H9 (cell line): ENCODE measurements around the gene PITPNM2. TPM values are rescaled to one million over a fixed set of nuclear protein-coding genes. Genes with fewer than 3 reads are reported as not detected.

Experiments used
- DNase-seq: peaks from one replicate; pipeline ENCODE4 v3.0.0-alpha.2; 2017
- H2AFZ ChIP-seq: one replicate; pipeline ENCODE4 v1.6.1; 2013; ENCODE audit warnings: mild to moderate bottlenecking, low read length, control low read depth, moderate library complexity
- H2AK5ac ChIP-seq: 2 replicates; pipeline ENCODE4 v1.6.1; 2013; ENCODE audit warnings: low read length, control low read depth, mixed read lengths; ENCODE audit not compliant: insufficient read length
- H2BK120ac ChIP-seq: one replicate; pipeline ENCODE4 v1.6.1; 2013; ENCODE audit warnings: low read depth, mild to moderate bottlenecking, low read length, control low read depth, inconsistent platforms; ENCODE audit not compliant: poor library complexity, severe bottlenecking
- H2BK12ac ChIP-seq: 2 replicates; pipeline ENCODE4 v1.6.1; 2013; ENCODE audit warnings: low read length, control low read depth, mixed read lengths, low read depth; ENCODE audit not compliant: insufficient read length
- H2BK15ac ChIP-seq: 2 replicates; pipeline ENCODE4 v1.6.1; 2013; ENCODE audit warnings: low read depth, low read length, control low read depth
- H2BK20ac ChIP-seq: one replicate; pipeline ENCODE4 v1.6.1; 2013; ENCODE audit warnings: low read depth, mild to moderate bottlenecking, low read length, control low read depth, inconsistent platforms; ENCODE audit not compliant: poor library complexity, severe bottlenecking
- H2BK5ac ChIP-seq: 2 replicates; pipeline ENCODE4 v1.6.1; 2013; ENCODE audit warnings: low read length, control low read depth, mixed read lengths; ENCODE audit not compliant: insufficient read length
- H3K14ac ChIP-seq: 2 replicates; pipeline ENCODE4 v1.6.1; 2013; ENCODE audit warnings: low read length, control low read depth; ENCODE audit not compliant: insufficient read depth
- H3K18ac ChIP-seq: 2 replicates; pipeline ENCODE4 v1.6.1; 2013; ENCODE audit warnings: low read depth, mild to moderate bottlenecking, mixed read lengths, low read length, control low read depth; ENCODE audit not compliant: insufficient read length
- H3K23ac ChIP-seq: 2 replicates; pipeline ENCODE4 v1.6.1; 2013; ENCODE audit warnings: low read length, control low read depth, mixed read lengths, low read depth; ENCODE audit not compliant: insufficient read length
- H3K23me2 ChIP-seq: 2 replicates; pipeline ENCODE4 v1.6.1; 2013; ENCODE audit warnings: low read depth, mild to moderate bottlenecking, mixed read lengths, low read length, control low read depth; ENCODE audit not compliant: insufficient read length, poor library complexity, severe bottlenecking
- H3K27ac ChIP-seq: 2 replicates; pipeline ENCODE4 v1.5.1; 2013; ENCODE audit warnings: low read length, control low read depth, mixed read lengths, low read depth; ENCODE audit not compliant: insufficient read length
- H3K27me3 ChIP-seq: 2 replicates; pipeline ENCODE4 v1.6.1; 2013; ENCODE audit warnings: low read length, control low read depth, inconsistent platforms; ENCODE audit not compliant: insufficient read depth
- H3K4ac ChIP-seq: 2 replicates; pipeline ENCODE4 v1.6.1; 2013; ENCODE audit warnings: low read depth, mild to moderate bottlenecking, control low read depth, inconsistent platforms, low read length, moderate library complexity
- H3K4me1 ChIP-seq: 2 replicates; pipeline ENCODE4 v1.6.1; 2013; ENCODE audit warnings: low read length, control low read depth, inconsistent platforms; ENCODE audit not compliant: insufficient read depth
- H3K4me2 ChIP-seq: 2 replicates; pipeline ENCODE4 v1.6.1; 2013; ENCODE audit warnings: low read length, control low read depth, mixed read lengths; ENCODE audit not compliant: insufficient read length, insufficient read depth
- H3K56ac ChIP-seq: 2 replicates; pipeline ENCODE4 v1.6.1; 2013; ENCODE audit warnings: low read depth, mild to moderate bottlenecking, mixed read lengths, low read length, control low read depth; ENCODE audit not compliant: insufficient read length
- H3K79me1 ChIP-seq: 2 replicates; pipeline ENCODE4 v1.6.1; 2013; ENCODE audit warnings: low read depth, mild to moderate bottlenecking, moderate library complexity, low read length, control low read depth, inconsistent platforms; ENCODE audit not compliant: insufficient read depth, poor library complexity, severe bottlenecking
- H3K79me2 ChIP-seq: 2 replicates; pipeline ENCODE4 v1.6.1; 2013; ENCODE audit warnings: low read length, control low read depth, inconsistent platforms; ENCODE audit not compliant: insufficient read depth
- H3K9ac ChIP-seq: 2 replicates; pipeline ENCODE4 v1.6.1; 2013; ENCODE audit warnings: low read length, control low read depth, mixed read lengths; ENCODE audit not compliant: insufficient read length; ENCODE audit errors: extremely low read depth
- H3K9me3 ChIP-seq: one replicate; pipeline ENCODE4 v1.6.1; 2013; ENCODE audit warnings: low read depth, low read length, inconsistent platforms; ENCODE audit not compliant: control insufficient read depth
- H3T11ph ChIP-seq: one replicate; pipeline ENCODE4 v1.6.1; 2013; ENCODE audit warnings: mild to moderate bottlenecking, low read length, control low read depth, inconsistent platforms
- H4K20me1 ChIP-seq: one replicate; pipeline ENCODE4 v1.6.1; 2013; ENCODE audit not compliant: control insufficient read depth, insufficient read length, insufficient read depth
- H4K5ac ChIP-seq: 2 replicates; pipeline ENCODE4 v1.6.1; 2013; ENCODE audit warnings: low read depth, mild to moderate bottlenecking, mixed read lengths, low read length, control low read depth; ENCODE audit not compliant: insufficient read length
- H4K8ac ChIP-seq: replicated peaks from 2 replicates; pipeline ENCODE4 v1.6.1; 2013; ENCODE audit warnings: low read length, control low read depth, mixed read lengths, low read depth; ENCODE audit not compliant: insufficient read length
- H4K91ac ChIP-seq: 2 replicates; pipeline ENCODE4 v1.6.1; 2013; ENCODE audit warnings: low read depth, mild to moderate bottlenecking, moderate library complexity, mixed read lengths, low read length, control low read depth; ENCODE audit not compliant: insufficient read length
- H3K27ac Mint-ChIP-seq, 3 experiments: 2 replicates in 2 of 3; 3 replicates in 1 of 3; pipeline ENCODE4 v1.8.0; 2020 to 2021; ENCODE audit warnings: mixed read lengths in 3 of 3, mild to moderate bottlenecking in 1 of 3, moderate library complexity in 1 of 3
- H3K27me3 Mint-ChIP-seq: 2 replicates; pipeline ENCODE4 v1.8.0; 2021; ENCODE audit warnings: low read depth, mild to moderate bottlenecking, moderate library complexity, mixed read lengths
- H3K36me3 Mint-ChIP-seq, 3 experiments: 2 replicates in 2 of 3; 3 replicates in 1 of 3; pipeline ENCODE4 v1.8.0; 2020 to 2021; ENCODE audit warnings: low read depth in 3 of 3, mixed read lengths in 3 of 3; ENCODE audit not compliant: insufficient read depth in 1 of 3
- H3K4me1 Mint-ChIP-seq, 2 experiments: 2 replicates each; pipeline ENCODE4 v1.8.0; 2020; ENCODE audit warnings: mixed read lengths in 2 of 2
- H3K4me3 Mint-ChIP-seq, 2 experiments: 2 replicates in 1 of 2; 3 replicates in 1 of 2; pipeline ENCODE4 v1.8.0; 2020 to 2021; ENCODE audit warnings: mild to moderate bottlenecking in 2 of 2, mixed read lengths in 2 of 2, moderate library complexity in 1 of 2
- H3K9me3 Mint-ChIP-seq, 2 experiments: 2 replicates in 1 of 2; 3 replicates in 1 of 2; pipeline ENCODE4 v1.8.0; 2020; ENCODE audit warnings: mild to moderate bottlenecking in 2 of 2, mixed read lengths in 2 of 2, moderate library complexity in 1 of 2
- WGBS: extraction: QIAGEN DNeasy Blood & Tissue Kit; methylation state at CpG from one replicate; pipeline ENCODE4 v1.1.7; 2013; ENCODE audit warnings: missing lambda C conversion rate, low lambda C conversion rate, mixed read lengths; ENCODE audit not compliant: insufficient read length; ENCODE audit errors: extremely low coverage; 5-methylcytosine and 5-hydroxymethylcytosine counted together
- total RNA-seq: library from RNA; stranded (reverse); gene quantifications from 2 replicates; pipeline ENCODE4 v1.2.1, GENCODE V29; 2021
- TF ChIP-seq, protein P1 (sequence below): fragments of 200-600 bp; sonication (generic); conservative IDR thresholded peaks from 3 replicates; pipeline ENCODE4 v1.8.0; 2021; ENCODE audit warnings: antibody characterized with exemption, mild to moderate bottlenecking

Gene PITPNM2
- total RNA-seq, 1 experiment from 2014 or later = 1.2 TPM

DNA sequence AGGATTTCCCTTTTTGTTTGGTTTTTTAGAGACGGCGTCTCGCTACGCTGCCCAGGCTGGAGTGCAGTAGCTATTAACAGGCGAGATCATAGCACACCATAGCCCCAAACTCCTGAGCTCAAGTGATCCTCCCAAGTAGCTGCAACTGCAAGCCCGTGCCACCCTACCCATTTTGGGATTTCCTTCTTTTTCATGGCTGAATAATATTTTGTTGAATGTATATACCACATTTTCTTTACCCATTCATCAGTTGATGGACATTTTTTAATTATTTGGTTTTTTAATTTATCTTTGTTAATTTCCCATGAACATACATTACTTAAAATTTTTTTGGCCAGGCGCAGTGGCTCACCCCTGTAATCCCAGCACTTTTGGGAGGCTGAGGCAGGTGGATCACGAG is 15.2 kb downstream of the PITPNM2 start:
- Histone ChIP-seq H2BK12ac (no peak overlapping the region), H3K4me2 (no peak overlapping the region), H2AFZ (no peak overlapping the region), H3K27ac (no peak overlapping the region), H3K23me2 (no peaks in the 10 kb centered on the region), H4K5ac (no peak overlapping the region), H3K9ac (no peak overlapping the region), H2BK20ac (no peak overlapping the region), H2AK5ac (no peak overlapping the region), H3T11ph (no peak overlapping the region), H4K91ac (no peak overlapping the region), H3K4me1 (no peaks in the 10 kb centered on the region), H4K8ac (no peak overlapping the region), H3K9me3 (no peaks in the 10 kb centered on the region), H3K4ac (no peak overlapping the region), H3K14ac (no peak overlapping the region), H3K27me3 (no peaks in the 10 kb centered on the region), H3K79me1 (no peaks in the 10 kb centered on the region), H3K18ac (no peak overlapping the region), H3K23ac (no peak overlapping the region), H3K56ac (no peak overlapping the region), H2BK5ac (no peak overlapping the region), H2BK15ac (no peak overlapping the region), H3K79me2 (no peaks in the 10 kb centered on the region), H4K20me1 (no peaks in the 10 kb centered on the region), H2BK120ac (no peak overlapping the region)
- H3K27me3 Mint-ChIP-seq = no peaks in the 10 kb centered on the region; the same call in 1 of the 2 replicates
- DNase-seq = no peak
- H3K36me3 Mint-ChIP-seq = peaks cover 0 to 5% (median 0%) of the 10 kb centered on the region in 3 experiments; a peak in 4 of 7 replicates
- peaks cover 14% of the 10 kb centered on the region in 2 experiments for H3K4me1 Mint-ChIP-seq
- H3K4me3 Mint-ChIP-seq = no peak overlapping the region
- no CpG with 5 or more reads among the region's 8 CpGs for WGBS
- no peak overlapping the region for H3K27ac Mint-ChIP-seq
- peaks cover 0 to 3% of the 10 kb centered on the region in 2 experiments; a peak in 1 of 5 replicates for H3K9me3 Mint-ChIP-seq
- TF ChIP-seq, protein P1, sequence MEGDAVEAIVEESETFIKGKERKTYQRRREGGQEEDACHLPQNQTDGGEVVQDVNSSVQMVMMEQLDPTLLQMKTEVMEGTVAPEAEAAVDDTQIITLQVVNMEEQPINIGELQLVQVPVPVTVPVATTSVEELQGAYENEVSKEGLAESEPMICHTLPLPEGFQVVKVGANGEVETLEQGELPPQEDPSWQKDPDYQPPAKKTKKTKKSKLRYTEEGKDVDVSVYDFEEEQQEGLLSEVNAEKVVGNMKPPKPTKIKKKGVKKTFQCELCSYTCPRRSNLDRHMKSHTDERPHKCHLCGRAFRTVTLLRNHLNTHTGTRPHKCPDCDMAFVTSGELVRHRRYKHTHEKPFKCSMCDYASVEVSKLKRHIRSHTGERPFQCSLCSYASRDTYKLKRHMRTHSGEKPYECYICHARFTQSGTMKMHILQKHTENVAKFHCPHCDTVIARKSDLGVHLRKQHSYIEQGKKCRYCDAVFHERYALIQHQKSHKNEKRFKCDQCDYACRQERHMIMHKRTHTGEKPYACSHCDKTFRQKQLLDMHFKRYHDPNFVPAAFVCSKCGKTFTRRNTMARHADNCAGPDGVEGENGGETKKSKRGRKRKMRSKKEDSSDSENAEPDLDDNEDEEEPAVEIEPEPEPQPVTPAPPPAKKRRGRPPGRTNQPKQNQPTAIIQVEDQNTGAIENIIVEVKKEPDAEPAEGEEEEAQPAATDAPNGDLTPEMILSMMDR = no peak
